C4-2B (cell line): ENCODE measurements around the gene XPO6.

Source experiments
- CTCF ChIP-seq: fragments of 450-650 bp; conservative IDR thresholded peaks from 2 replicates; pipeline ENCODE4 v1.5.1; 2017; ENCODE audit warnings: mild to moderate bottlenecking
- ZFX ChIP-seq: fragments of 450-650 bp; IDR thresholded peaks from 2 replicates; pipeline ENCODE4 v1.6.1; 2017

GRCh38 chr16:28057949-28058348 is 153.8 kb downstream of the XPO6 start:
- TF ChIP-seq CTCF: no peak
- no peak for TF ChIP-seq ZFX
